WTC11 (cell line): ENCODE measurements around the gene SSH3. TPM values are rescaled to one million over a fixed set of nuclear protein-coding genes. Genes with fewer than 3 reads are reported as not detected.

Experiments
- ATAC-seq: fragments of 200-7000 bp; cut with Tn5 transposase; 2 replicates; pipeline ENCODE4 v1.10.0; 2021; ENCODE audit warnings: mild to moderate bottlenecking, moderate library complexity
- CTCF ChIA-PET: fragments of 300-600 bp; sonication (Branson Sonifier 250); formaldehyde crosslinking; loops from one replicate; lab custom pipeline; 2021; ENCODE audit warnings: antibody characterized with exemption; lab: Charles Lee
- POLR2A ChIA-PET: fragments of 350-600 bp; sonication (Branson Sonifier 250); formaldehyde crosslinking; loops from one replicate; lab custom pipeline; 2021; ENCODE audit warnings: antibody characterized with exemption; lab: Charles Lee
- DNase-seq: peaks from one replicate; pipeline ENCODE4 v3.0.0; 2021; ENCODE audit warnings: low spot score
- H3K27ac Mint-ChIP-seq: 2 replicates; pipeline ENCODE4 v1.8.0; 2021; ENCODE audit warnings: mixed read lengths
- H3K27me3 Mint-ChIP-seq: 2 replicates; pipeline ENCODE4 v1.8.0; 2021; ENCODE audit warnings: low read depth, mild to moderate bottlenecking, moderate library complexity, mixed read lengths
- H3K36me3 Mint-ChIP-seq: 2 replicates; pipeline ENCODE4 v1.8.0; 2021; ENCODE audit warnings: mixed read lengths
- H3K4me1 Mint-ChIP-seq: 2 replicates; pipeline ENCODE4 v1.8.0; 2022; ENCODE audit warnings: mixed read lengths
- H3K4me3 Mint-ChIP-seq: 2 replicates; pipeline ENCODE4 v1.8.0; 2021; ENCODE audit warnings: mild to moderate bottlenecking, moderate library complexity, mixed read lengths
- H3K9me3 Mint-ChIP-seq: 2 replicates; pipeline ENCODE4 v1.8.0; 2021; ENCODE audit warnings: mixed read lengths
- CREB1 ChIP-seq: sonication (generic); formaldehyde crosslinking; IDR thresholded peaks from 2 replicates; pipeline ENCODE4 v1.8.0; 2023; ENCODE audit warnings: mild to moderate bottlenecking, missing genetic modification reagents
- CREM ChIP-seq: sonication (generic); formaldehyde crosslinking; IDR thresholded peaks from 2 replicates; pipeline ENCODE4 v1.8.1; 2022; ENCODE audit warnings: mild to moderate bottlenecking, missing genetic modification reagents, moderate library complexity
- GABPB1 ChIP-seq: sonication (generic); formaldehyde crosslinking; IDR thresholded peaks from 2 replicates; pipeline ENCODE4 v1.8.1; 2023; ENCODE audit warnings: mild to moderate bottlenecking, missing genetic modification reagents
- GTF2I ChIP-seq: fragments of 250-450 bp; sonication (Bioruptor Pico); conservative IDR thresholded peaks from 2 replicates; pipeline ENCODE4 v1.4.0; 2021; ENCODE audit warnings: mild to moderate bottlenecking
- JAZF1 ChIP-seq: fragments of 250-450 bp; sonication (Bioruptor Pico); IDR thresholded peaks from 2 replicates; pipeline ENCODE4 v1.9.0; 2021; ENCODE audit warnings: moderate library complexity, mild to moderate bottlenecking, inconsistent platforms
- MXD4 ChIP-seq: fragments of 250-450 bp; sonication (Bioruptor Pico); IDR thresholded peaks from 2 replicates; pipeline ENCODE4 v1.8.0; 2021; ENCODE audit warnings: mild to moderate bottlenecking, moderate library complexity, borderline replicate concordance
- NR1H2 ChIP-seq: sonication (generic); formaldehyde crosslinking; IDR thresholded peaks from 2 replicates; pipeline ENCODE4 v1.9.0; 2021; ENCODE audit warnings: mild to moderate bottlenecking, moderate library complexity, missing genetic modification reagents
- NR3C1 ChIP-seq: sonication (generic); formaldehyde crosslinking; conservative IDR thresholded peaks from 2 replicates; pipeline ENCODE4 v1.8.1; 2023; ENCODE audit warnings: low read depth, mild to moderate bottlenecking, missing genetic modification reagents
- PRRX2 ChIP-seq: fragments of 250-450 bp; sonication (Bioruptor Pico); IDR thresholded peaks from 2 replicates; pipeline ENCODE4 v1.8.0; 2021; ENCODE audit warnings: mild to moderate bottlenecking
- SMAD3 ChIP-seq: sonication (generic); formaldehyde crosslinking; IDR thresholded peaks from 2 replicates; pipeline ENCODE4 v1.8.0; 2022; ENCODE audit warnings: missing genetic modification reagents, mild to moderate bottlenecking, borderline replicate concordance
- TCF7 ChIP-seq: sonication (generic); formaldehyde crosslinking; IDR thresholded peaks from 2 replicates; pipeline ENCODE4 v1.8.0; 2022; ENCODE audit warnings: mild to moderate bottlenecking, low read depth, missing genetic modification reagents, moderate library complexity
- TEAD1 ChIP-seq: sonication (generic); formaldehyde crosslinking; IDR thresholded peaks from 2 replicates; pipeline ENCODE4 v1.8.0; 2022; ENCODE audit warnings: mild to moderate bottlenecking, missing genetic modification reagents
- TEAD4 ChIP-seq: sonication (generic); formaldehyde crosslinking; IDR thresholded peaks from 2 replicates; pipeline ENCODE4 v1.8.0; 2022; ENCODE audit warnings: mild to moderate bottlenecking, missing genetic modification reagents
- TP53 ChIP-seq: sonication (generic); formaldehyde crosslinking; IDR thresholded peaks from 2 replicates; pipeline ENCODE4 v1.8.1; 2023; ENCODE audit warnings: mild to moderate bottlenecking, missing genetic modification reagents
- ZNF219 ChIP-seq: sonication (generic); formaldehyde crosslinking; IDR thresholded peaks from 2 replicates; pipeline ENCODE4 v1.8.0; 2023; ENCODE audit warnings: missing genetic modification reagents, mild to moderate bottlenecking, borderline replicate concordance
- ZNF423 ChIP-seq: fragments of 250-450 bp; sonication (Bioruptor Pico); IDR thresholded peaks from 2 replicates; pipeline ENCODE4 v2.1.2; 2022; ENCODE audit warnings: mild to moderate bottlenecking, moderate library complexity
- total RNA-seq: library from RNA; stranded (reverse); gene quantifications from 3 replicates; pipeline ENCODE4 v1.2.3, GENCODE V29; 2021
- TF ChIP-seq, protein P1 (sequence below): sonication (generic); formaldehyde crosslinking; IDR thresholded peaks from 2 replicates; pipeline ENCODE4 v1.8.1; 2023; ENCODE audit warnings: mild to moderate bottlenecking, moderate library complexity, missing genetic modification reagents
- TF ChIP-seq, protein P2 (sequence below): sonication (generic); formaldehyde crosslinking; IDR thresholded peaks from 2 replicates; pipeline ENCODE4 v1.8.0; 2022; ENCODE audit warnings: mild to moderate bottlenecking, missing genetic modification reagents
- TF ChIP-seq, protein P3 (sequence below): sonication (generic); formaldehyde crosslinking; IDR thresholded peaks from 2 replicates; pipeline ENCODE4 v1.8.0; 2022; ENCODE audit warnings: mild to moderate bottlenecking, missing genetic modification reagents
- TF ChIP-seq, protein P4 (sequence below): sonication (generic); formaldehyde crosslinking; IDR thresholded peaks from 2 replicates; pipeline ENCODE4 v1.8.1; 2023; ENCODE audit warnings: mild to moderate bottlenecking, missing genetic modification reagents, moderate library complexity
- TF ChIP-seq, protein P5 (sequence below): sonication (generic); formaldehyde crosslinking; conservative IDR thresholded peaks from 2 replicates; pipeline ENCODE4 v1.8.1; 2023; ENCODE audit warnings: mild to moderate bottlenecking, low read depth, missing genetic modification reagents, moderate library complexity
- TF ChIP-seq, protein P6 (sequence below): fragments of 250-450 bp; sonication (Bioruptor Pico); IDR thresholded peaks from 2 replicates; pipeline ENCODE4 v1.9.0; 2021; ENCODE audit warnings: mild to moderate bottlenecking
- TF ChIP-seq, protein P7 (sequence below): fragments of 250-450 bp; sonication (Bioruptor Pico); conservative IDR thresholded peaks from 2 replicates; pipeline ENCODE4 v1.9.0; 2021; ENCODE audit warnings: mild to moderate bottlenecking

SSH3 gene
- total RNA-seq, 1 experiment from 2014 or later: 42.3 TPM

DNA sequence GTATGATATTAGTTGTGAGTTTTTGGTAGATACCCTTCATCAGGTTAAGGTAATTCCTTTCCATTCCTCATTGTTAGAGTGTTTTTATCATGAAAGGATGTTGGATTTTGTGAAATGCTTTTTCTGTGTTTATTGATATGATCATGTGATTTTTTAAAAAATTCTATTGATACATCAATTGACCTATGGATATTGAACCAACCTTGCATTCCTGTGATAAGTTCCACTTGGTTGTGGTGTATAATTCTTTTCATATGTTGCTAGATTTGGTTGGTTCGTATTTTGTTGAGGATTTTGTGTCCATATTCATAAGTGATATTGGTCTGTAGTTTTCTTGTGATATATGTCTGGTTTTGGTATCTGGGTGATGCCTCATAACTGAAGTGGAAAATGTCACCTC is 7.5 kb upstream of the SSH3 start (continued):
- no peak for TF ChIP-seq TEAD1
- TF ChIP-seq NR3C1 (CRISPR knock-in tag): no peak
- TF ChIP-seq PRRX2 (CRISPR knock-in tag): no peak
- TF ChIP-seq NR1H2 (CRISPR knock-in tag): no peak
- no peak for TF ChIP-seq CREB1 (CRISPR knock-in tag)
- TF ChIP-seq, protein P1, sequence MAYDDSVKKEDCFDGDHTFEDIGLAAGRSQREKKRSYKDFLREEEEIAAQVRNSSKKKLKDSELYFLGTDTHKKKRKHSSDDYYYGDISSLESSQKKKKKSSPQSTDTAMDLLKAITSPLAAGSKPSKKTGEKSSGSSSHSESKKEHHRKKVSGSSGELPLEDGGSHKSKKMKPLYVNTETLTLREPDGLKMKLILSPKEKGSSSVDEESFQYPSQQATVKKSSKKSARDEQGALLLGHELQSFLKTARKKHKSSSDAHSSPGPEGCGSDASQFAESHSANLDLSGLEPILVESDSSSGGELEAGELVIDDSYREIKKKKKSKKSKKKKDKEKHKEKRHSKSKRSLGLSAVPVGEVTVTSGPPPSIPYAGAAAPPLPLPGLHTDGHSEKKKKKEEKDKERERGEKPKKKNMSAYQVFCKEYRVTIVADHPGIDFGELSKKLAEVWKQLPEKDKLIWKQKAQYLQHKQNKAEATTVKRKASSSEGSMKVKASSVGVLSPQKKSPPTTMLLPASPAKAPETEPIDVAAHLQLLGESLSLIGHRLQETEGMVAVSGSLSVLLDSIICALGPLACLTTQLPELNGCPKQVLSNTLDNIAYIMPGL (CRISPR knock-in tag): no peak
- TF ChIP-seq, protein P2, sequence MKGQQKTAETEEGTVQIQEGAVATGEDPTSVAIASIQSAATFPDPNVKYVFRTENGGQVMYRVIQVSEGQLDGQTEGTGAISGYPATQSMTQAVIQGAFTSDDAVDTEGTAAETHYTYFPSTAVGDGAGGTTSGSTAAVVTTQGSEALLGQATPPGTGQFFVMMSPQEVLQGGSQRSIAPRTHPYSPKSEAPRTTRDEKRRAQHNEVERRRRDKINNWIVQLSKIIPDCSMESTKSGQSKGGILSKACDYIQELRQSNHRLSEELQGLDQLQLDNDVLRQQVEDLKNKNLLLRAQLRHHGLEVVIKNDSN: no peak

DNA sequence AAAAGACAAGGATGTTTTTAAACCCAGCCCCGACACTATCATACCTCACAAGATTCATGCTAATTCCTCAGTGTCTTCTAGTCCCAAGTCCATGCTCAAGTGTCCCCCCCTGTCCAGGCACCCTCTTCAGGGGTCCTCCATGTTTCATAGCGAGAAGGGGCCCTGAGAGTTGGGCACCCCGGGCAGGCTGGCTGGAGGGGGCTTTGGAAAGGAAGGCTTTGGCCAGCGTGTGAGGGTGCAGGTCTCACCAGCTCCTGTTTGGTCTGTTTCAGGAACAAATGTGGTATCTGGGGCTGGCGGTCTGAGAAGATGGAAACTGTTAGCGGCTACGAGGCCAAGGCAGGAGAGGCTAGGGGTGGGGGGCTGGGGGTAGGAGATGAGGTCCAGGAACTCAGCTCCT is 4.5 kb upstream of the SSH3 start:
- POLR2A ChIA-PET: interaction anchor here (0.6 kb wide), 1 partner anchor 75 kb away, joined by 3 read pairs; the partner anchor contains the start of gene CLCF1

More for the DNA sequence above, 4.5 kb upstream of the SSH3 start:
- DNase-seq: no peak
- ATAC-seq: no peak
- H3K27ac Mint-ChIP-seq: no peak overlapping the region
- CTCF ChIA-PET: interaction anchor here (1.0 to 1.6 kb wide), 2 partner anchors 10 to 84 kb away, joined by 3 to 4 read pairs; partner anchors contain the start of gene ANKRD13D
- TF ChIP-seq, protein P2: no peak
- TF ChIP-seq ZNF423 (no peak), GTF2I (CRISPR knock-in tag) (no peak), CREM (CRISPR knock-in tag) (no peak), TP53 (CRISPR knock-in tag) (no peak), NR1H2 (CRISPR knock-in tag) (no peak), JAZF1 (CRISPR knock-in tag) (no peak), ZNF219 (no peak), TCF7 (CRISPR knock-in tag) (no peak), TEAD4 (CRISPR knock-in tag) (no peak), GABPB1 (CRISPR knock-in tag) (no peak), SMAD3 (CRISPR knock-in tag) (no peak), MXD4 (CRISPR knock-in tag) (no peak)
- TF ChIP-seq, protein P3, sequence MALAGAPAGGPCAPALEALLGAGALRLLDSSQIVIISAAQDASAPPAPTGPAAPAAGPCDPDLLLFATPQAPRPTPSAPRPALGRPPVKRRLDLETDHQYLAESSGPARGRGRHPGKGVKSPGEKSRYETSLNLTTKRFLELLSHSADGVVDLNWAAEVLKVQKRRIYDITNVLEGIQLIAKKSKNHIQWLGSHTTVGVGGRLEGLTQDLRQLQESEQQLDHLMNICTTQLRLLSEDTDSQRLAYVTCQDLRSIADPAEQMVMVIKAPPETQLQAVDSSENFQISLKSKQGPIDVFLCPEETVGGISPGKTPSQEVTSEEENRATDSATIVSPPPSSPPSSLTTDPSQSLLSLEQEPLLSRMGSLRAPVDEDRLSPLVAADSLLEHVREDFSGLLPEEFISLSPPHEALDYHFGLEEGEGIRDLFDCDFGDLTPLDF (CRISPR knock-in tag): no peak
- TF ChIP-seq, protein P4, sequence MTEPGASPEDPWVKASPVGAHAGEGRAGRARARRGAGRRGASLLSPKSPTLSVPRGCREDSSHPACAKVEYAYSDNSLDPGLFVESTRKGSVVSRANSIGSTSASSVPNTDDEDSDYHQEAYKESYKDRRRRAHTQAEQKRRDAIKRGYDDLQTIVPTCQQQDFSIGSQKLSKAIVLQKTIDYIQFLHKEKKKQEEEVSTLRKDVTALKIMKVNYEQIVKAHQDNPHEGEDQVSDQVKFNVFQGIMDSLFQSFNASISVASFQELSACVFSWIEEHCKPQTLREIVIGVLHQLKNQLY (CRISPR knock-in tag): no peak
- TF ChIP-seq, protein P5, sequence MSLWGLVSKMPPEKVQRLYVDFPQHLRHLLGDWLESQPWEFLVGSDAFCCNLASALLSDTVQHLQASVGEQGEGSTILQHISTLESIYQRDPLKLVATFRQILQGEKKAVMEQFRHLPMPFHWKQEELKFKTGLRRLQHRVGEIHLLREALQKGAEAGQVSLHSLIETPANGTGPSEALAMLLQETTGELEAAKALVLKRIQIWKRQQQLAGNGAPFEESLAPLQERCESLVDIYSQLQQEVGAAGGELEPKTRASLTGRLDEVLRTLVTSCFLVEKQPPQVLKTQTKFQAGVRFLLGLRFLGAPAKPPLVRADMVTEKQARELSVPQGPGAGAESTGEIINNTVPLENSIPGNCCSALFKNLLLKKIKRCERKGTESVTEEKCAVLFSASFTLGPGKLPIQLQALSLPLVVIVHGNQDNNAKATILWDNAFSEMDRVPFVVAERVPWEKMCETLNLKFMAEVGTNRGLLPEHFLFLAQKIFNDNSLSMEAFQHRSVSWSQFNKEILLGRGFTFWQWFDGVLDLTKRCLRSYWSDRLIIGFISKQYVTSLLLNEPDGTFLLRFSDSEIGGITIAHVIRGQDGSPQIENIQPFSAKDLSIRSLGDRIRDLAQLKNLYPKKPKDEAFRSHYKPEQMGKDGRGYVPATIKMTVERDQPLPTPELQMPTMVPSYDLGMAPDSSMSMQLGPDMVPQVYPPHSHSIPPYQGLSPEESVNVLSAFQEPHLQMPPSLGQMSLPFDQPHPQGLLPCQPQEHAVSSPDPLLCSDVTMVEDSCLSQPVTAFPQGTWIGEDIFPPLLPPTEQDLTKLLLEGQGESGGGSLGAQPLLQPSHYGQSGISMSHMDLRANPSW (CRISPR knock-in tag): no peak
- TF ChIP-seq, protein P6, sequence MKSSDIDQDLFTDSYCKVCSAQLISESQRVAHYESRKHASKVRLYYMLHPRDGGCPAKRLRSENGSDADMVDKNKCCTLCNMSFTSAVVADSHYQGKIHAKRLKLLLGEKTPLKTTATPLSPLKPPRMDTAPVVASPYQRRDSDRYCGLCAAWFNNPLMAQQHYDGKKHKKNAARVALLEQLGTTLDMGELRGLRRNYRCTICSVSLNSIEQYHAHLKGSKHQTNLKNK (CRISPR knock-in tag): no peak
- TF ChIP-seq, protein P7, sequence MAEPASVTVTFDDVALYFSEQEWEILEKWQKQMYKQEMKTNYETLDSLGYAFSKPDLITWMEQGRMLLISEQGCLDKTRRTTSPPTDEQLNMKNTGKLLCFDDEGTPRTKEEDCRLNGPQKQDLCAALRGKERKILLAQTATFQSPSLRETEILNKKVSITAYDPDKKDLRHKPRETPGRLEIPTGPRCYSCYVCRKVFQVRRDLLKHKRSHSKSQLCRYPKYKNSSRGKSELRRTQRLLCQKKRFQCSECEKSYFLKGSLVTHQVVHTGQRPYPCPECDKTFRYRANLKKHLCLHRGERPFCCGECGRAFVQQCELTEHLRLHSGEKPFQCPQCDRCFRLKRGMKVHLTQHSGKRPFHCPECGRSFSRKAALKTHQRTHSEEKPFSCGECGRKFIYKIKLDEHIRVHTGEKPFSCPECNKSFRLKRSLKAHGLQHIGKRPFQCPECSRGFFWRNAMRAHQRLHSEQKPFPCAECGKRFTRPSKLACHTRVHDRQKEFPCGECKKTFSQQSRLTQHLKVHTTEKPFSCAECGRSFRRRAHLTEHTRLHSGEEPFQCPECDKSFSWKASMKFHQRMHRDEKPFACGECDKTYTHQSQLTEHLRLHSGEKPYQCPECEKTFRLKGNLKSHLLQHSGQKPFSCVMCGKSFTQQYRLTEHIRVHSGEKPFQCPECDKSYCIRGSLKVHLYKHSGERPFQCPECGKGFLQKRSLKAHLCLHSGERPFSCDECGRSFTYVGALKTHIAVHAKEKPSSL (CRISPR knock-in tag): no peak
- H3K36me3 Mint-ChIP-seq: peaks cover 44% of the 10 kb centered on the region
- peaks cover 15% of the 10 kb centered on the region for H3K9me3 Mint-ChIP-seq
- H3K4me3 Mint-ChIP-seq: no peak overlapping the region
- peaks cover 6% of the 10 kb centered on the region for H3K4me1 Mint-ChIP-seq
- H3K27me3 Mint-ChIP-seq: no peaks in the 10 kb centered on the region
